Common myeloid progenitor, CD34-positive (primary cell): ENCODE measurements around the gene CD82.
"Not testable (repeated sequence)": the region's sequence is repeated elsewhere in the genome, so short reads cannot be mapped to it uniquely, and the experiment has no call there.

Source experiments
- CTCF ChIA-PET: fragments of 350-600 bp; sonication (Branson Sonifier 250); formaldehyde crosslinking; loops from one replicate; lab custom pipeline; 2021; ENCODE audit warnings: antibody characterized with exemption; lab: Charles Lee
- POLR2A ChIA-PET: fragments of 350-600 bp; sonication (Branson Sonifier 250); formaldehyde crosslinking; loops from one replicate; lab custom pipeline; 2021; ENCODE audit warnings: antibody characterized with exemption; lab: Charles Lee
- DNase-seq, 3 donors: peaks; one replicate each; pipeline versions ENCODE4 v3.0.0 to v3.0.0-alpha.2; 2013
- H3K27ac ChIP-seq, 2 experiments: 1 replicate in 1 of 2; 2 replicates in 1 of 2; pipeline ENCODE4 v1.7.0; 2013; ENCODE audit warnings: inconsistent platforms in 2 of 2, low read length in 2 of 2, mild to moderate bottlenecking in 2 of 2, low read depth in 1 of 2, moderate library complexity in 1 of 2; ENCODE audit not compliant: severe bottlenecking in 2 of 2, insufficient read depth in 1 of 2, poor library complexity in 1 of 2
- H3K27me3 ChIP-seq, 5 experiments: replicated peaks in 2 of 5; 1 replicate in 3 of 5; 2 replicates in 2 of 5; pipeline versions ENCODE4 v1.6.1 to v1.7.0; 2013; ENCODE audit warnings: low read length in 4 of 5, mild to moderate bottlenecking in 2 of 5, moderate library complexity in 2 of 5, inconsistent platforms in 1 of 5; ENCODE audit not compliant: insufficient read depth in 5 of 5, control insufficient read depth in 4 of 5
- H3K36me3 ChIP-seq, 4 experiments: 1 replicate in 2 of 4; 2 replicates in 2 of 4; pipeline versions ENCODE4 v1.6.1 to v1.7.0; 2013; ENCODE audit warnings: low read length in 3 of 4, control low read depth in 1 of 4, mild to moderate bottlenecking in 1 of 4; ENCODE audit not compliant: control insufficient read depth in 4 of 4, insufficient read depth in 4 of 4
- H3K4me1 ChIP-seq, 4 experiments: 1 replicate in 3 of 4; 2 replicates in 1 of 4; pipeline versions ENCODE4 v1.6.1 to v1.7.1; 2013; ENCODE audit warnings: low read length in 3 of 4, mild to moderate bottlenecking in 3 of 4, control low read depth in 1 of 4, inconsistent platforms in 1 of 4, moderate library complexity in 1 of 4; ENCODE audit not compliant: control insufficient read depth in 4 of 4, insufficient read depth in 4 of 4; ENCODE audit errors: control extremely low read depth in 1 of 4
- H3K4me3 ChIP-seq, 7 experiments: 1 replicate in 4 of 7; 2 replicates in 3 of 7; pipeline versions ENCODE4 v1.5.1 to v1.7.0; 2013; ENCODE audit warnings: mild to moderate bottlenecking in 7 of 7, low read length in 6 of 7, moderate library complexity in 6 of 7, inconsistent platforms in 2 of 7, low read depth in 2 of 7, control low read depth in 1 of 7; ENCODE audit not compliant: insufficient read depth in 4 of 7, control insufficient read depth in 1 of 7; ENCODE audit errors: extremely low read depth in 1 of 7
- H3K9me3 ChIP-seq, 5 experiments: 1 replicate in 4 of 5; 2 replicates in 1 of 5; pipeline versions ENCODE4 v1.6.1 to v1.7.1; 2013; ENCODE audit warnings: low read length in 4 of 5, mild to moderate bottlenecking in 2 of 5, inconsistent platforms in 1 of 5, low read depth in 1 of 5, moderate library complexity in 1 of 5; ENCODE audit not compliant: control insufficient read depth in 4 of 5, insufficient read depth in 2 of 5; ENCODE audit errors: control extremely low read depth in 1 of 5
- WGBS: methylation state at CpG from one replicate; pipeline ENCODE4 v1.1.5; 2013; ENCODE audit not compliant: insufficient coverage; 5-methylcytosine and 5-hydroxymethylcytosine counted together

The CD82 gene

GRCh38 chr11:44643217-44643616 lies 77.8 kb downstream of the CD82 start:
- Histone ChIP-seq H3K9me3 (peaks cover 0 to 20% (median 5%) of the 10 kb centered on the region in 5 experiments), H3K27ac (no peak overlapping the region), H3K36me3 (no peaks in the 10 kb centered on the region), H3K27me3 (no peaks in the 10 kb centered on the region), H3K4me1 (no peaks in the 10 kb centered on the region), H3K4me3 (no peak overlapping the region)
- no CpG with 5 or more reads among the region's 1 CpG for WGBS
- ChIA-PET POLR2A (no interaction called here), CTCF (no interaction called here)
- peak in 2 of 3 donors; percentile 40 to 53 for DNase-seq

- no peaks in the 10 kb centered on the region for H3K36me3 ChIP-seq
- H3K4me3 ChIP-seq: no peak overlapping the region
- whole genome bisulfite sequencing: 0% methylated on average over 1 of the region's 3 CpGs
- H3K27ac ChIP-seq: no peak overlapping the region
- DNase-seq: no peak
- CTCF ChIA-PET: interaction anchor here (1.3 kb wide), 1 partner anchor 19 kb away, joined by 4 read pairs; no protein-coding TSS in a partner anchor
- POLR2A ChIA-PET: interaction anchor here (0.6 kb wide), 1 partner anchor 13 kb away, joined by 3 read pairs; no protein-coding TSS in a partner anchor
- peaks cover 0 to 20% (median 5%) of the 10 kb centered on the region in 5 experiments for H3K9me3 ChIP-seq
- H3K27me3 ChIP-seq: no peaks in the 10 kb centered on the region
- no peaks in the 10 kb centered on the region for H3K4me1 ChIP-seq
These were observed 80.4 kb downstream of the CD82 start for GRCh38 chr11:44645827-44646226.

- DNase-seq, H3K36me3 ChIP-seq, H3K27me3 ChIP-seq, H3K4me1 ChIP-seq, POLR2A ChIA-PET, H3K4me3 ChIP-seq, H3K27ac ChIP-seq: not testable (repeated sequence)
- H3K9me3 ChIP-seq: peaks cover 0 to 17% (median 0%) of the 10 kb centered on the region in 5 experiments
- WGBS: no CpG with 5 or more reads among the region's 6 CpGs
- CTCF ChIA-PET: interaction anchor here (0.9 kb wide), 1 partner anchor 23 kb away, joined by 3 read pairs; no protein-coding TSS in a partner anchor
These were observed 81.9 kb downstream of the CD82 start for GRCh38 chr11:44647255-44647955.

GRCh38 chr11:44648109-44648508 lies 82.6 kb downstream of the CD82 start:
- peaks cover 0 to 6% (median 3%) of the 10 kb centered on the region in 5 experiments for H3K27me3 ChIP-seq
- POLR2A ChIA-PET: no interaction called here
- DNase-seq: no peak
- no CpG with 5 or more reads among the region's 1 CpG for WGBS
- peaks cover 0 to 12% (median 0%) of the 10 kb centered on the region in 5 experiments for H3K9me3 ChIP-seq
- CTCF ChIA-PET: no interaction called here
- no peaks in the 10 kb centered on the region for H3K36me3 ChIP-seq
- H3K4me1 ChIP-seq: peaks cover 0 to 5% (median 0%) of the 10 kb centered on the region in 4 experiments
- no peak overlapping the region for H3K4me3 ChIP-seq
- no peak overlapping the region for H3K27ac ChIP-seq

- Histone ChIP-seq H3K9me3 (peaks cover 0 to 5% (median 0%) of the 10 kb centered on the region in 5 experiments), H3K27ac (no peak overlapping the region), H3K36me3 (no peaks in the 10 kb centered on the region), H3K27me3 (peaks cover 0 to 6% (median 3%) of the 10 kb centered on the region in 5 experiments), H3K4me3 (no peak overlapping the region), H3K4me1 (peaks cover 0 to 5% (median 0%) of the 10 kb centered on the region in 4 experiments)
- ChIA-PET CTCF (interaction anchor here (1.3 kb wide), 1 partner anchor 241 kb away, joined by 3 read pairs; no protein-coding TSS in a partner anchor), POLR2A (no interaction called here)
- peak in 2 of 3 donors; percentile 39 to 45 for DNase-seq
- 44% methylated on average over 11 of the region's 15 CpGs for WGBS
These were observed 86.2 kb downstream of the CD82 start for GRCh38 chr11:44651535-44652155.

- H3K36me3 ChIP-seq: no peaks in the 10 kb centered on the region
- POLR2A ChIA-PET: no interaction called here
- H3K9me3 ChIP-seq: no peaks in the 10 kb centered on the region
- H3K4me3 ChIP-seq: no peak overlapping the region
- no peak overlapping the region for H3K27ac ChIP-seq
- H3K27me3 ChIP-seq: peaks cover 0 to 6% (median 3%) of the 10 kb centered on the region in 5 experiments
- peaks cover 0 to 5% (median 0%) of the 10 kb centered on the region in 4 experiments for H3K4me1 ChIP-seq
- 91% methylated on average over 15 of the region's 16 CpGs for WGBS
- CTCF ChIA-PET: interaction anchor here (1.3 kb wide), 1 partner anchor 240 kb away, joined by 3 read pairs; no protein-coding TSS in a partner anchor
- no peak for DNase-seq
These were observed 87.6 kb downstream of the CD82 start for GRCh38 chr11:44652901-44653644.
